SIG-M5 treated with dmso at 0.1 percent for 504 hours (cell line): ENCODE results near the gene CIAO2B.

Source experiments
- DNase-seq: peaks from one replicate; lab custom pipeline; 2025; ENCODE audit not compliant: unreplicated experiment; lab: John Stamatoyannopoulos, UW

CIAO2B gene

DNA sequence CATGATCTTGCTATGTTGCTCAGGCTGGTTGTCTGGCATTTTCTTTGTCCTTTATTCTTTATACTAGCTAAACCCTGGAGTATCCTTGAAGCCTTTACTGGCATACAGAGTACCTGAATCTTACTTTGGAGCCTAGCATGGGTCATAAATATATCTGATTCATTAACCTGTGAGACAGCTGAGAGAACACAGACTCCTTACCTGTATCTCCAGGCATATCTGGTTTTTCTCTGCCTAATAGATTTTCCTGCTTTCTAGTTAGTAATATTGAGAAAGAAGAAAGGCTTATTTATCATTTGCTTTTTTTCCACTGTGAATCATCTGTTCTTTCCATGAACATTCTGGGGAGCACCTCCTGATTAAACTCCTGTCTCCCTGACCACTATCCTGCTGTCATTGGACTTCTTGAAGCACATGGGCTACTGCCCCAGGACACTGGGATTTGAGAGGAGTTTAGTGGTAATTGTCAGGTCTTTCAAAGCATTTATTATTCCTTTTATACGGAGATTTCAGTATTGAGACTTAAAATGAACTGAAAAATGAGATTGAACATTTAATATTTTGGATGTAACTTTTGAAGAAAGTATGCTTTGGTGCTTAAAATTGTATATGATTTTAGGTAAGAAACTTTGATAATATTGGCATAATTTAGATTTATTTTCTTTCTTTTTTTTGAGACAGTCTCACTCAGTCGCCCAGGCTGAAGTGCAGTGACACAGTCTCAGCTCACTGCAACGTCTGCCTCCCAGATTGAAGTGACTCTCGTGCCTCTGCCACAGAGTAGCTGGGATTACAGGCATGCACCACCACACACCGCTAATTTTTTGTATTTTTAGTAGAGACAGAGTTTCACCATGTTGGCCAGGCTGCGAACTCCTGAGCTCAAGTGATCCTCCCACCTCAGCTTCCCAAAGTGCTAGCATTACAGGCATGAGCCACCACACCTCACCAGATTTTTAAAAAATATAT is 45.3 kb downstream of the CIAO2B start:
- no peak for DNase-seq

DNA sequence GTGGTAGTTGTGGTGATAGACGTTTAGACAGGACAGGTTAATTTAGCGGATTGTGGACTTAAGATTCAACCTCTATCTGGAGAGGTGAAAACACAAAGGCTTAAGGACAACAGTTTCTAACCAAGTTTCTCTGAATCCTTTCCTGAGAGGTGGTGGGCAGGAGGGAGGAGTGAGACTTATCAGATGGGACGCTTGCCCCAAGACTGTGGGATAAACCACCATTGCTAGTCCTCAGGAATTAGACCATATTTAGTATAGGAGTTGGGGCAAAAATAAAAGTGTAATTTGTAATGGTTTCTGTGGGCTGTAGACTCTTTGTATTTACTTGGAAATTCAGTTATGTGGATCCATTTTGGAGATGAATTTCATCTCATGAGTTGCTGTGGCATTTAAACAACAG is 47.3 kb downstream of the CIAO2B start:
- DNase-seq: no peak

DNA sequence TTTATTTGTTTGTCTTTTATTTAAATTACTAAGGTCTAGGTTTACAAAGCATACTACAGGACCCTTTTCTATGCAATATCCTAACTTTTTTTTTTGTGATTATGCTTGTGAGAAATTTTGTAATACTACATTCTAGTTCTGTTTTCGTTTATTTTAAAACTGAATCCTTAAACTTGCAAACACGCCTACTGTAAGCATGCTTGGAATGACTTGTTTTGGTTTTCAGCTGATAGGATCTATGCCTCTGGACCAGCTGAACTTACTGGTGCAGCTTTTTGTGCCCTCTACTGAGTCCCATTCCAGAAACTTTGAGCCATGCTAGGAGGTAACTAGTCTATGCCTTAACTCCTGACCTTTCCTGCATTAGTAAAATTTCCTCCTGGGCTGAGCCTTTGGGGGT is 47.9 kb downstream of the CIAO2B start:
- no peak for DNase-seq

DNA sequence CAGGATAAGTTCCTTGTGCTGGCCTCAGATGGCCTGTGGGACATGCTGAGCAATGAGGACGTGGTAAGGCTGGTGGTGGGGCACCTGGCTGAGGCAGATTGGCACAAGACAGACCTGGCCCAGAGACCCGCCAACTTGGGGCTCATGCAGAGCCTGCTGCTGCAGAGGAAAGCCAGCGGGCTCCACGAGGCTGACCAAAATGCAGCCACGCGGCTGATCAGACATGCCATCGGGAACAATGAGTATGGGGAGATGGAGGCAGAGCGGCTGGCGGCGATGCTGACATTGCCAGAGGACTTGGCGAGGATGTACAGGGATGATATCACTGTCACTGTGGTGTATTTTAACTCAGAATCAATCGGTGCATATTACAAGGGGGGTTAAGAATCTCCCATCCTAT is 48.7 kb downstream of the CIAO2B start:
- no peak for DNase-seq

DNA sequence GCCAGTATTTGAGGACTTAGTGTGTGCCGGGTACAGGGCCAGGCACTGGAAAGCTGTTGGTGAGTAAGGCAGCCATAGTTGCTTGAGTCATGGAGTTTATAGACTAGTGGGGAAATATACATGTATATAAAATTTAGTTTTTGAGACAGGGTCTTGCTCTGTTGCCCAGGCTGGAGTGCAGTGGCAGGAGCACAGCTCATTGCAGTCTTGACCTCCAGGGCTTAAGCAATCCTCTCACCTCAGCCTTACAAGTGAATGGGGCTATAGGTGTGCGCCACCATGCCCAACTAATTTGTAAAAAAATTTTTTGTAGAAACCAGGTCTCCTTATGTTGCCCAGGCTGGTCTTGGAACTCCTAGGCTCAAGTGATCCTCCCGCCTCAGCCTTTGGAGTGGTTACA is 51.5 kb downstream of the CIAO2B start:
- DNase-seq: no peak
